T47D (cell line): Measurements from ENCODE around the gene ZNF408.
A peak's percentile ranks its signal among the peaks of the same experiment; 100 is the strongest.
"Not testable (repeated sequence)": the region's sequence is repeated elsewhere in the genome, so short reads cannot be mapped to it uniquely, and the experiment has no call there.

ENCODE experiments used
- DNase-seq, 2 experiments: peaks; one replicate each; pipeline versions ENCODE4 v3.0.0 to v3.0.0-alpha.2; 2011 to 2012; ENCODE audit warnings: low read depth in 1 of 2, low spot score in 1 of 2
- JUND ChIP-seq: IDR thresholded peaks from 2 replicates; pipeline ENCODE4 v1.6.1; 2012; ENCODE audit warnings: low read depth
- in situ Hi-C: cut with HindIII; loops from 2 replicates; pipeline ENCODE4 v1.10.0; 2016; ENCODE audit warnings: low sequenced_read_pairs, low pct_unique_long_range_greater_than_20kb

ZNF408 gene

DNA sequence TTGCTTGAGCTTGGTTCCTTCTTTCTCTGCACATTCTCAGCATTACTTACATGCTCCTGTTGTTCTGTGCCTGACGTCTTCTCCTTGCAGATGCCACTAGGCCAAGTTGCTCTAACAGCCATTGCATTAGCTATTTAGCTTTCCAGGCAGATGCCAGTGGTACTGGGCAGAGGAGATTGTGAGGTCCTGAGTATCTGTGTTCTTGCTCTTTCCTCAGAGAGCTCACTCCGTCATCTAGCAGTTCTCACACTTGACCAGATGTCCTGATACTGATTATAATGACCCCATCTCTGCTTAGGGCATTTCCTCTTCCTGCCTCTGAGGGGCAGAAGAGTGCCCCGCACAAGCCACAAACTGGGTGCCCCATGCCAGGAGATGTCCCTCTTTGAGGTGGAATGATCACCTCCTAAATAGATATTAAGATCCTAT lies 31.1 kb upstream of the ZNF408 start:
- in situ Hi-C loops: no loop called here
- no peak for TF ChIP-seq JUND
- peak in 1 of 2 experiments; percentile 35 for DNase-seq

DNA sequence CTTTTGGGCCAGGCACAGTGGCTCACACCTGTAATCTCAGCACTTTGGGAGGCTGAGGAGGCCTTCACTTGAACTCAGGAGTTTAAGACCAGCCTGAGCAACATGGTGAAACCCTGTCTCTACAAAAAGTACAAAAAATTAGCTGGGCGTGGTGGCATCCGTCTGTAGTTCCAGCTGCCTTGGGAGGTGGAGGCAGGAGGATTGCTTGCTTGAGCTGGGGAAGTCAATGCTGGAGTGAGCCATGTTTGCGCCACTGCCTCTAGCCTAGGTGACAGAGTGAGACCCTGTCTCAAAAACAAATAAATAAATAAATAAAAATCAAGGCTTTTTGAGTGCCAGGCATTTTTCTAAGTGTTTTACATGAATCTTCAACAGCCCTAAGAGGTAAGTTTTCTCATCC lies 30.3 kb upstream of the ZNF408 start:
- in situ Hi-C loops: not testable (repeated sequence)

DNA sequence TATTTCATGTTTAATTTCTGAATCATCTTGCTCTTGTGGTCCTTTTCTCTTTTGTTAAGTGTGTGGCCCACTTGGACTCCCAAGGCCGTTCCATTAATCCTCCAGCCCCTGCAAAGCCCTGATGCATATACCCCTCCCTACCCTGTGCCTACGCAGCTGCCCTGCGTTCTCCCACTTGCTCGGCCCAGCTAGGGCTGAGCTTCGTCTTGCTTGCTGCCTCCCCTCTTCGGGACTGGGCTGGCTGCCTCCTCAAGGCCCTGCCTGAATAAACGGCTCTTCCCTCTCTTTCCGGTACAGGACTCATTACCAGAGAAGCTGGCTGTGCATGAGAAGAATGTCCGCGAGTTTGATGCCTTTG lies 28.9 kb upstream of the ZNF408 start:
- in situ Hi-C loops: no loop called here
- TF ChIP-seq JUND: no peak
- no peak for DNase-seq

More for the DNA sequence above, 30.3 kb upstream of the ZNF408 start:
- not testable (repeated sequence) for DNase-seq

DNA sequence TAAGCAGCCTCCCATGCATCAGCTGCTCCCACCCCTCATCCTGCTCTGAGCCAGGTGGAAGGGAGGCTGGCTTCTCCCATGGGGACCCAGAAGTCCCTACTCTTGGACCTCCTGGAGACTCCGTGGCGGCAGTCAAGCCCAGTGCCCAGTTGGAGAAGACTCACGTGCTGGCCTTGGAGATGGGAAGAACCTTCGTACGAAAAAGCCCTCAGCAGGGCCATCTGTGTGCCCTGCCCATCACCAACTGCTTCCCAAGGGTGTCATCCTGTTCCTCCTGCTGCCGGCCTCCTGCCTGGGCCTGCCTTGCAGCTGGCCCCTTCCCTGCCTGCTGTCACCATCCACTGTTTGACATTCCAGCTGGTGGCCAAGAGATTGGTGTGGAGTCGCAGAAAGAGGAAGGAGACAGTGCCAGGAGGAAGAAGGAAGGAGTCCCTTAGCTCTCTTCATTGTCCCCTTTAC lies 28.4 kb upstream of the ZNF408 start:
- in situ Hi-C loops: no loop called here
- no peak for DNase-seq
- no peak for TF ChIP-seq JUND

DNA sequence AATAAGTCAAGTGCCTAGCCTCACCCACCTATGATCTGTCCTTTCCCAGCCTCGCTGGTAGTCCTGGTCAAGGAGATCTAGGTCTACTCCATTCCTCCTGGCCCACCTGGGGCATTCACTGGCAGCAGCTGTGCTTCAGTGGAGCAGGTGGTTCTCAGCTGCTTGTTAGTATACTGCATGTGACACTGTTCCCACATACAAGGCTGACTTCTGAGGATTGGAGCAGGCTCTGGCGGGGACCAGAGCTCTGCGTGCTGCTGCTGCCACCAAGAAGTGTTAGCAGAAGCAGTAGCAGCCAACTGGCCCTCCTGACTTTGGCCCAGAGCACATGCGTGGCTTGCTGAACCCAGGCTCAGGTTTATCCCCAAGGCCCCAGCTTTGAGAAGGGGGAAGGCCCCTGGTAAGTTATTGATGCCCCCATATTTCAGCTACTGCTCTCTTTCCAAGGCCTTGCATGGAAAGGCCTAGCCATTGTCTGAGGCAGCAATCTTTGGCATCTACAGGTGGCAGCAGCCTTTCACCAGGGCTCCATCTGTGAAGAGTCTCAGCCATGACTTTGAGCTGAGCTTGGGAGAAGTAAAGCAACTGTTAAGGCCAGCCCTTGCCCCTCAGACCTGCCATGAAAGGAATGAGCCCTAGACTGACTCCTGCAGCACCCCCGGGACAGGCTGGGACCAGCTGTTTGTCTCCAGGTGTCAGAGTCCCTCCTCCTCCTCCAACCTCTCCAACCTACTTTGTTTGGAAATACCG lies 26.9 kb upstream of the ZNF408 start:
- no peak for TF ChIP-seq JUND
- in situ Hi-C loops: no loop called here
- no peak for DNase-seq

DNA sequence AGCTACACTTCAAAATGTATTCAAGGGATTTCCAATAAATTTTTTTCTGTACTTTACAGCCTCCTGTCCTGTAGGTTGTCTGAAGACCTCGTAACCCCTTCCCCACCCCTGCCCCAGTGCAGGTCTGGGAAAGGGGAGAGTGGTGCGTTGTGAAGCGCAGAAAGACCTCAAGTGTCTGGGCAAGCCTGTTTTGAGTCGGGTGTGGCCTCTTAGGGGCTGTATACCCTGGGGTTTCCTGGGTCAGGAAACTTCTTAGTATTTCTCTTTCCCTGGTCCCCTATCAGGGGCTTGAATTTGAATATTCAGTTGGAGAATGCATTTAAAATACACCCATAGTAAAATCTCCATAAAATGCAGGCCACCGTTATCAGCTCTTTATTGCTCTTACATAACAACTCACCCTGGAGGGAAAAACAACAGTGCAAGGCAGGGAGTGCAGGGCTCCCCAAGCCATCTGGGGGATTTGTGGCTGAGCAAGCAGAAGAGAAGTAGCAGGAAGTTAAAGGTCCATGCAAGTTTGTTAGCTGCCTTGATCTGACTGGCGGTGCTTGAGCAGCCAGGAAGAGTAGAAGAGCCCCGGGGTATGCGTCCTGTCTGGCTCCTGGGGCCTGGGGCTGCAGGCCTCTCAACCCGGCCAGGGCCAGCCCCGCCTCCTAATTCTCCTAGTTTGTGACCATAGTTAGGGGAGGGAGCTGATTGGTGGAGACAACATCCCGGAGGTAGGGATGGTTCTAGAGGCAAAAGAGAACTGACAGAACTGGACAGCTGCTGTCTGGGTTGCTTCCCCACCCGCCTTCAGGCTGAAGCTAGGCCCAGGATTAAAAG lies 26.2 kb upstream of the ZNF408 start:
- peak; percentile 60 to 72 for DNase-seq
- in situ Hi-C loops: no loop called here
- no peak for TF ChIP-seq JUND

DNA sequence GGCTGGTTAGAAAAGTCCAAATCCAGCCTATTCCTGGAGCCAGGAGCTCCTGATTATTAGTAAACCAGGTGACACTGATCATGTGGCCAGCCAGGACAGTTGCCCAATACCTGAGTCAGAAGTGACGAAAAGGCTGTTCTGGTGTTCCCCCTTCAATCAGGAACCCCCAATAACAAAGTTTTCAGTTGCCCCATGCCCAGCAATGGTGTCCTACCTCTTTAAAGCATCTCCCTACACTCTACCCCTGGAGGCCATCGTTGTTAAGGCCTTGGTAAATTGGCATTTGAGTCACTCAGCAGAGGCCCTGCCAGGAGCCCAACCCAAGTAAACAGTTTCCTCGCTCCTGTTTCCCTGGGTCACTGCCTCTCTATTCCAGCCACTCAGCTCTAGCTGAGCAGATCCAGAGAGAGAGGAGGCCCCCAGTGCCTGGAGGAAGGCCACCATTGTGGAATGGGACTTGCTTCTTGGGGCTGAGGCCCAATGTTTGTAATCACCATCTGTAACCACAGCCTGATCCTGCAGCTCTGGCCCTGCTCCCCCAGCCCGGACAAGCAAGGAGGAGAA lies 25.5 kb upstream of the ZNF408 start:
- in situ Hi-C loops: no loop called here
- TF ChIP-seq JUND: no peak
- DNase-seq: peak; percentile 81 to 84

DNA sequence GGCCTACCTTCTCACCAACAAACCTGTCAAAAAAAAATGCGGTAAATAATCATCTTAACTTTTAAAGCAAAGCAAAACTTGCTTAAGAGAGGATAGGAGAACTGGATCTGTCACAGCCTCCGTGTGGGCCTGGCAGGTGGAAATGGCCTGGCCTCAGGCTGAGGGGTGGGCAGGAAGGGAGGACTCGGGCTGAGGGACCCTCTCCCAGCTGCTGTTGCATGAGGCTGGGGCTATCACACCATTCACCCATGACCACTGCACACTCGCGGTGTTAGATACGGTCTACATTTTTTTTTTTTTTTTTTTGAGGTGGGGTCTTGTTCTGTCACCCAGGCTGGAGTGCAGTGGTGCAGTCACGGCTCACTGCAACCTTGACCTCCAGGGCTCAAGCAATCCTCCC lies 24.9 kb upstream of the ZNF408 start:
- in situ Hi-C loops: no loop called here
- DNase-seq: no peak
- TF ChIP-seq JUND: no peak

DNA sequence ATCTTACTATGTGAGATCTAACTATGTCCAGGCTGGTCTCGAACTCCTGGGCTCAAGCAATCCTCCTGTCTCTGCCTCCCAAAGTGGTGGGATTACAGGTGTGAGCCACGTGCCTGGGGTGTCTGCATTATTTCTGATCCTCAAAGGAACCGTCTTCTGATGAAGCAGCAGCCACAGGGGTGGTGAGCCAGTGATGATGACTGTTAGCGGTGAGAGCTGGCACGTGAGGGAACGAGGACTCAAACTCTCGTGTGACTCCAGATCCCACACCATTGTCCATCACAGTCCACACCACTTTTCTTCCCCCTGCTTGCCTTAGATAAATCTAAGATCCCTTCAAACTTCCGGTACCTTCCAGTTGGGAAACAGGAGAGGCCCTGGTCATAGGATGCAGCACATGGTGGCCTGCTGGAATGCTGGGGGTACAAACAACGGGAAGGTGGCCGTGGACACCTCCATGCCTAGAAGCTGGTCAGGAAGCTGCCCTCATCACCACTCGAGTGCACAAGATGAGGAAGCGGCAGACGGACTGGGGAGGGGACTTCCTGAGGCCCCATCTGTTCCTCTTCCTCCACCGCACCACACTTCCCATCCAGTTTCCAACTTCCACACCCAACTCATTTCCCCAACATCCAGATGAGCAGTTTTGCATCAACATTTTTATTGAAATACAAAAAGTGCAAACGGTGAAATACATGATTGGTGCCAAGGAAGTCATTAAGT lies 24.2 kb upstream of the ZNF408 start:
- TF ChIP-seq JUND: no peak
- in situ Hi-C loops: no loop called here
- DNase-seq: no peak

DNA sequence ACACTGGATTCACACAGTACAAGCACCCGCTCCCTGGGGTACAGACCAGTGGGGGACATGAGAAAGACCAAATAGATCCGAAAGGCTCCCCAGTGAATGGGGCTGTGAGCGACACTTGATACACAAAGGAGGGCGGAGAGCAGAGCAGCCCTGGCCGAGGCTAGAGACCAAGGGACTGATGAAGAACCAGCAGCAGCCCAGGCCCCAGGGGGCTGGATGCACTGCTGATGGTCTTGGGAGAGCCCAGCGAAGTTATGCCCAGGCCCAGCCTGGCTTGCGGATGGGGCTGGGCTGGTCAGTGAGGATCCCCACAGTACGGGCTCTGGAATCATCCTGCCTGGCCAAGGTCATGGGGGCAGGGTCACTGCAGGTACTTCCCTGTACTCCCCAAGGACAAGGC lies 23.7 kb upstream of the ZNF408 start:
- no peak for TF ChIP-seq JUND
- no peak for DNase-seq
- in situ Hi-C loops: no loop called here

DNA sequence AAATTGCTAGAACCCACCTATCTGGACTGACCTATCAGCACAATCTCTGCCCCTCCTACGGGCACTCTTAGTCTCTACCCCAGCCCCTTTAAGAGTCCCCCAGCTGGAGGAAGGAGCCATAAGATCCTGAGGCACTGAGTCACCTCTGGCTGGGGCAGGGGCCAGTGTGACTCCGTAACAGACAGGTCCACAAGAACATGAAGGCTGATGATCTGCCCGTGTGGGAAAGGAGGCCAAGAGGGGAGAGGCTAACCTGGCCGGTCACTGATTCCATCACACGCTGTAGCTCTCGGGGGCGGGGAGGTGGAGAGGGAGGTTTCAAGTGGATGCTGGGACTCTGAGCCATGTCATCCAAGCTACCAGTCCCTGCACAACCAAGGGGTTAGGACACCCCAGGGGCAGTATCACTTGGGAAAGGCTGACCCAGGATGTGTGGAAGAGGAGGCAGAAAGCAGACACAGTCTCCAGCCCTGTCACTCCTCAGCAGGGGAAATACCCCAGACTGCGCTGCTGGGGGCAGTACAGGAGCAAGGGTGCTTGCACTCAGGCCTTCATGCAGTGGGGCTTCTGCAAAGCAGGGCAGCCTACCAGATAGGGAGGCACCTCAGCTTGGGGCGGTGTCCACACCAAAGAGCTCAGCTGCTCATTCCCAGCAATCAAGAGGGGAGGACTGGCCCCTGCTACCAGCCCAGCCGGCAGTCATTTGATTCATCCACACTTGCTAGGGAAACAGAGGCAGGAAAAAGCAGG lies 22.7 kb upstream of the ZNF408 start:
- no peak for TF ChIP-seq JUND
- in situ Hi-C loops: no loop called here
- no peak for DNase-seq

DNA sequence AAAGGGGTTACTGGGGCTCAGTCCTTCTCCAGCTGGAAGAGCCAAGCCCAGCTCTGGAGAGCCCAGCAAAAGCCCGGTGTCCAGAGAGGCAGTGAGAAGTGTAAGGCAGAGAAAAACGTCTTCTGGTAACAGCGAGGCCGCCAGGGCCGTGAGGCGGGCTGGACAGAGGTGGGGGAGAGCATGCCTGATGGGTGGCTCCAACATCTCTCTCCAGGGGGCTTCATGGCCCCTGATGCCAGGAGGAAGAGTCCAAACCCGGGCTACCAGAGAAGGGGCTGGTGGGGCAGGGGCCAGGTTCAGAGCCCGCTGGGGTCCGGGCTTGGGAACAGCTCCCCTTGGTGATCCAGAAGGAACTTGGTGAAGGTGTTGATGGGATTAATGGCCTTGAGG lies 22.1 kb upstream of the ZNF408 start:
- no peak for TF ChIP-seq JUND
- in situ Hi-C loops: no loop called here
- no peak for DNase-seq
